Cardiac muscle cell (in vitro differentiated cells and primary cell): ENCODE measurements around the gene MOXD1. TPM values are rescaled to one million over a fixed set of nuclear protein-coding genes. Genes with fewer than 3 reads are reported as not detected.

Source experiments
- DNase-seq, 2 donors: peaks; one replicate each; pipeline versions ENCODE4 v3.0.0 to v3.0.0-alpha.2; 2010 to 2017; ENCODE audit warnings: low read depth in 1 of 2, low spot score in 1 of 2
- H3K27ac ChIP-seq: fragments of 200-600 bp; sonication (generic); 2 replicates; pipeline ENCODE4 v1.5.1; 2016
- H3K27me3 ChIP-seq: fragments of 200-600 bp; sonication (generic); 2 replicates; pipeline ENCODE4 v1.6.0; 2016; ENCODE audit warnings: control low read depth
- H3K36me3 ChIP-seq: fragments of 200-600 bp; sonication (generic); 2 replicates; pipeline ENCODE4 v1.5.1; 2016; ENCODE audit warnings: control low read depth
- H3K4me1 ChIP-seq: fragments of 200-600 bp; sonication (generic); 2 replicates; pipeline ENCODE4 v1.8.1; 2017; ENCODE audit warnings: low read depth, mild to moderate bottlenecking, mixed run types
- H3K4me3 ChIP-seq: fragments of 200-600 bp; sonication (generic); 2 replicates; pipeline ENCODE4 v1.5.1; 2016; ENCODE audit warnings: mild to moderate bottlenecking
- H3K9me3 ChIP-seq: fragments of 200-600 bp; sonication (generic); 2 replicates; pipeline ENCODE4 v1.5.1; 2017; ENCODE audit warnings: low read depth, mild to moderate bottlenecking, control low read depth
- CTCF ChIP-seq: IDR thresholded peaks from 2 replicates; pipeline ENCODE4 v1.5.1; 2012; ENCODE audit warnings: low read depth, mild to moderate bottlenecking, low read length
- polyA plus RNA-seq: library from polyadenylated mRNA; unstranded; fragments of >200 nt; fragmentation: Nextera tagmentation; extraction: Ambion mirVana; gene quantifications from 2 replicates; pipeline ENCODE4 v1.2.1, GENCODE V29; 2016
- total RNA-seq: library from RNA; depleted of rRNA; stranded (reverse); fragments of >200 nt; gene quantifications from 2 replicates; pipeline ENCODE4 v1.2.3, GENCODE V29; 2016

The MOXD1 gene
- total and polyA plus RNA-seq, 2 experiments from 2014 or later: 20.8 to 30.6 TPM

DNA sequence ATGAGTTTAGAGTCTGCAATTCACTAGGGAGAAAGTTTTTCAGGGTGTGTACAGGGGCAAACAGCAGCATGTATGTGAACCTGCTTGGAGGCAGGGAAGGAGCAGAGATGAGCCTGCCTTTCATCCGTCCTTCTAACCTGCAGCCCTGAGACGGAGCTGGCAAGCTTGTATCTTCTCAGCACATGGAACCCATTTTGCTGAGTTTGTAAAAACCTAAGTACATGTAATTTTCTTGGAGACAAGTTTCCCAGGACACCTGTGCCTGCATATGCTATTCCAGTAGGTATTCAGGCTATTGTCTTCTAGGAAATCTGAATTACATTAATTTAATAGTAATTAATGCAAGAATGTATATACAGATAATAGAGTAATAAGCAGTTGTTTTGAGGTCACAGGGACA, 28.8 kb upstream of the MOXD1 start:
- Histone ChIP-seq H3K36me3 (no peaks in the 10 kb centered on the region), H3K27me3 (no peaks in the 10 kb centered on the region), H3K9me3 (no peaks in the 10 kb centered on the region), H3K4me1 (no peaks in the 10 kb centered on the region), H3K4me3 (no peak overlapping the region), H3K27ac (no peak overlapping the region)
- DNase-seq: no peak
- no peak for TF ChIP-seq CTCF

DNA sequence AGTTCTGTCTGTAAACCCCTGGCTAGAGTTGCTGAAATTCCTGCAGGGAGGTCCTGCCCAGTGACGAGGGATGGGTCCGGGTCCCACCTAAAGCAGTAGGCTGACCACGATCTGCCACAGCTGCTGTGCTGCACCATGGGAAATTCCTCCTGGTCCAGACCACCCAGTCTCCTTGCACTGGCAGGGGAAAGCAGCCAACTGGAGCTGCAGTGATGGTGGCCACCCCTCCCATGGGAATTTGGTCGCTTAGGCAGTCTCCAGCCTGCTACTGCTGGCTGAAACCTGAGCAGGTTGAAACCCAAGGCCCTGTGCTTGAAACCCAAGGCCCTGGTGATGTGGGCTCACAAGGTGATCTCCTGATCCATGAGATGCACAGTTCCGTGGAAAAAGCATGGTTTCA, 23.9 kb upstream of the MOXD1 start:
- H3K27ac ChIP-seq: no peak overlapping the region
- TF ChIP-seq CTCF: no peak
- H3K27me3 ChIP-seq: no peaks in the 10 kb centered on the region
- H3K4me1 ChIP-seq: no peaks in the 10 kb centered on the region
- H3K4me3 ChIP-seq: no peak overlapping the region
- DNase-seq: no peak
- H3K9me3 ChIP-seq: no peaks in the 10 kb centered on the region
- H3K36me3 ChIP-seq: no peaks in the 10 kb centered on the region

- Histone ChIP-seq H3K27ac (no peak overlapping the region), H3K4me1 (no peaks in the 10 kb centered on the region), H3K27me3 (no peaks in the 10 kb centered on the region), H3K9me3 (no peaks in the 10 kb centered on the region), H3K36me3 (no peaks in the 10 kb centered on the region), H3K4me3 (no peak overlapping the region)
- no peak for TF ChIP-seq CTCF
- DNase-seq: no peak
These were observed 22.6 kb upstream of the MOXD1 start for GRCh38 chr6:132423839-132424238.

GRCh38 chr6:132418235-132418965, 17.1 kb upstream of the MOXD1 start:
- Histone ChIP-seq H3K27me3 (no peaks in the 10 kb centered on the region), H3K9me3 (no peaks in the 10 kb centered on the region), H3K27ac (no peak overlapping the region), H3K4me1 (no peaks in the 10 kb centered on the region), H3K4me3 (no peak overlapping the region), H3K36me3 (no peaks in the 10 kb centered on the region)
- no peak for TF ChIP-seq CTCF
- DNase-seq: no peak

DNA sequence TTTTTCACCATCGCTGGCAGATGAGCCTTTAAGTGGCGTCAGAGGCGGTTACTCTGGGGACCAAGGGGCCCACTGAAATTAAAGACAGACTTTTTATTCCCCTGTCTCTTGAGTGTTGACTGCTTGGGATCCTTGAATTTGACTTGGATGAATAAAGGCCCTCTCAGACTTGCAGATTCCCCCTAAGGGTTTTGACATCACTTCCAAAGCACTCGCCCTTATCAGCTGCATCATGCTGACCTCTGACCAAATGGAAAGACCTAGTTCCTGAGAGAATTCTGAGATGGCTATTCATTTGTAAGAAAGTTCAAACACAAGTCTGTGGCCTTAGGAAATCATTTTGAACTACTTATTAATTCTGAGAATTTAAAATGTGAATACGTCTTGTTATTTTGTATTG, 13.5 kb upstream of the MOXD1 start:
- H3K27ac ChIP-seq: no peak overlapping the region
- H3K36me3 ChIP-seq: no peaks in the 10 kb centered on the region
- TF ChIP-seq CTCF: no peak
- no peaks in the 10 kb centered on the region for H3K9me3 ChIP-seq
- DNase-seq: no peak
- H3K27me3 ChIP-seq: no peaks in the 10 kb centered on the region
- H3K4me1 ChIP-seq: no peaks in the 10 kb centered on the region
- no peak overlapping the region for H3K4me3 ChIP-seq
